Stimulated activated CD8-positive, alpha-beta memory T cell treated with anti-CD3 and anti-CD28 coated beads, Interleukin-7, amount 100 ng/mL, for 24 hours (primary cell): ENCODE data around the gene SFI1.
A peak's percentile ranks its signal among the peaks of the same experiment; 100 is the strongest.
"Not testable (repeated sequence)": the region's sequence is repeated elsewhere in the genome, so short reads cannot be mapped to it uniquely, and the experiment has no call there.

Source experiments
- DNase-seq: peaks from one replicate; pipeline ENCODE4 v3.0.0-alpha.2; 2020; ENCODE audit warnings: low read depth

Gene SFI1

GRCh38 chr22:31491218-31491962 is 4.9 kb upstream of the SFI1 start:
- DNase-seq: no peak

- no peak for DNase-seq
Measured at GRCh38 chr22:31492151-31492550, 4.2 kb upstream of the SFI1 start.

DNA sequence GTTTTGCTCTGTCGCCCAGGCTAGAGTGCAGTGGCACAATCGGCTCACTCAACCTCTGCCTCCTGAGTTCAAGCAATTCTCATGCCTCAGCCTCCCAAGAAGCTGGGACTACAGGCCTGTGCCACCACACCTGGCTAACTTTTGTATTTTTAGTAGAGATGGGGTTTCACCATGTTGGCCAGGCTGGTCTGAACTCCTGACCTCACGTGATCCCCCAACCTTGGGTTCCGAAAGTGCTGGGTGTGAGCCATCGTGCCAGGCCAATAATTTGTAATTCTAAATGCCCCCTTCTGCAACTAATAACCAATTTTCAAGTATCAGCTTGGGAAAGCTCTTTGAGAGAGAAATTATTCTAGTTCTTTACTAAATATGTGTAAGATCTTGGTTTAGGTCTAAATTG is 3.0 kb upstream of the SFI1 start:
- not testable (repeated sequence) for DNase-seq

GRCh38 chr22:31495343-31495742 is 993 bp upstream of the SFI1 start:
- no peak for DNase-seq

GRCh38 chr22:31496735-31497146 is 405 bp downstream of the SFI1 start:
- peak; percentile 13 for DNase-seq

GRCh38 chr22:31497148-31497938 is 1.0 kb downstream of the SFI1 start:
- no peak for DNase-seq

DNA sequence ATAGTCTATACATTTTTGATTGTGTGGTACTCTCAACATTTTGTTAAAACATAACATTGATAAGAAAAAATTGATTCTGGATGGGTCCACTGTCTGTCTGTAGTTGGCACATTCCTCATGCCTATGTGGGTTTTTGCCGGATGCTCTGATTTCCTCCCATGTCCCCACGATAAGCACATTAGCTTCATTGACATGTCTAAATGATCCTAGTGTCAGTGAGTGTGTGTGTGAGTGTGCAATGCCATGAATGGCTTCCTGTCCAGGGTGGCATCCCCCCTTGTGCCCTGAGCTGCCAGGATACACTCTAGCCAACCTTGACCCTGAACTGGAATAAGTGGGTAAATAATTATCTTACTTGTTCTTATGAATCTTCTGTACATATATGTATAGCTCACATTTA is 5.4 kb downstream of the SFI1 start:
- no peak for DNase-seq

DNA sequence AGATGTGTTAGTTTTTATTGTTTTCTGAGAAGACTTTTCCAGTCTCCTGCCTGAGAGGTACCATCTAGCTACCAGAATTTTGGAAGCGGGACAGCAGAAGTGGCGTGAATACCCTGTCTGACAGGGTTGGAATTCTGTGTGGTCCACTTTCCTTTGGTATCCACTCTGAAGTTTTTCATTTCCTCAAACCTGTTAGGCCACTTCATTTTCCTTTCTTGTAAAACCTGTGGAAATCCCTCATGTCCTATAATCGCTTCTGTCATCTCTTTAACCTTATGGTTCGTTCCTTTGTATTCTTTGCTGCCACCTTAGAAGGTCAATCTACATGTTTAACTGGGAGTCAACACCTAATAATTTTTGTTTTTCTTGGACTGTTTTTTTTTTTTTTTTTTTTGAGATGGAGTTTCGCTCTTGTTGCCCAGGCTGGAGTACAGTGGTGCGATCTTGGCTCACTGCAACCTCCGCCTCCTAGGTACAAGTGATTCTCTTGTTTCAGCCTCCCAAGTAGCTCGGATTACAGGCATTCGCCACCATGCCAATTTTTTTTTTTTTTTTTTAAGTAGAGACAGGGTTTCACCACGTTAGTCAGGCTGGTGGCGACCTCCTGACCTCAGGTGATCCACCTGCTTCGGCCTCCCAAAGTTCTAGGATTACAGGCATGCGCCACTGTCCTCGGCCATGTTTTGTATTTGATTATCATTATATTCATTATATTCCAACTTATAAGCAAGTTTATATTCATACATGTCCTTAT is 7.1 kb downstream of the SFI1 start:
- no peak for DNase-seq

DNA sequence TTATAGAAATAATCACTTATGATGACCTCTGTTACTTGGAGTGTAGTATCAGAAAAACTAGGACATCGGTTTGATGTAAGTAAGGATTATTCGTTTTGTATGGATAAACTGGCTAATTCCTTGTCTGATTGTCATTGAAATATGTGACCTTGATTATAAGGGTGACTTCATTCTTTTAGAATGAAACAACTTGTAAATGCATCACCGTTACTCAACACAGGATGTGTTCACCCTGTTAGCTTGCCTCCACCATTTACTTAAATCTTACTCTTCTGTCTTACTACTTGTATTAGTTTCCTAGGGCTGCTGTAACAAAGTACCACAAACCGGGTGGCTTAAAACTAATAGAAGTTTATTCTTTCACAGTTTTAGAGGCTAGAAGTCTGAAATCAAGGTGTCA is 7.9 kb downstream of the SFI1 start:
- no peak for DNase-seq

GRCh38 chr22:31507517-31507916 is 11.2 kb downstream of the SFI1 start:
- DNase-seq: not testable (repeated sequence)

DNA sequence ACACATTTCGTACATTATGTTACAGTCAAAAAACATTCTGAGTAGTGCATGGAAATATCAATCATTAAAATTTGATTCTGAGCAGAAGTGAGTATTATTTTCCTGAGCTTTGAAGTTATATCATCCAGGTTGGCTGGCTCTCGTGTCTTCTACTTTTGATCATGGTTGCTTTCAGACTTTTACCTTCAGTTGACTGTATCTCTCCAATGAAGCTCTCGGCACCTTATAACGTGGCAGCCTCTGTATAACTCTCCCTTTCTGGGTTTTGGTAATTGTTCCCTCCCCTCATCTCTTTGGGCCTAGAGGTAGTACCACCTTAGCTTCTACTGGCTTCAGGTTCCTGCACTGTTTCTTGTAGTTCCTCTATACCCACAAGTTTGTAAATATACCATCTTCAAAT is 12.2 kb downstream of the SFI1 start:
- no peak for DNase-seq

- no peak for DNase-seq
Measured at GRCh38 chr22:31509061-31509762, 12.9 kb downstream of the SFI1 start.

- no peak for DNase-seq
Measured at GRCh38 chr22:31520051-31520450, 23.7 kb downstream of the SFI1 start.

DNA sequence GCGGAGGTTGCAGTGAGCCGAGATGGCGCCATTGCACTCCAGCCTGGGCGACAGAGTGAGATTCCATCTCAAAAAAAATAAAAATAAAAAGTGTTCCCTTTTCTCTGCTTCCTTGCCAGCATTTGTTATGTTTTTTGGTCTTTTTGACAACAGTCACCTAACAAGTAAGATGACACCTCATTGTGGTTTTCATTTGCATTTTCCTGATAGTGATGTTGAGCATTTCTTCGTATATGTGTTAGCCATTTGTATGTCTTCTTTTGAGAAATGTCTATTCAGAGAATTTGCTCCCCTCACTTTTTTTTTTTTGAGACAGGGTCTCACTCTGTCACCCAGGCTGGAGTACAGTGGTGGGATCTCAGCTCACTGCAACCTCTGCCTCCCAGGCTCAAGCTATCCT is 27.8 kb downstream of the SFI1 start:
- not testable (repeated sequence) for DNase-seq

GRCh38 chr22:31526270-31526669 is 29.9 kb downstream of the SFI1 start:
- DNase-seq: no peak

GRCh38 chr22:31530823-31531195 is 34.5 kb downstream of the SFI1 start:
- no peak for DNase-seq

GRCh38 chr22:31532060-31532459 is 35.7 kb downstream of the SFI1 start:
- no peak for DNase-seq

GRCh38 chr22:31533374-31533773 is 37.0 kb downstream of the SFI1 start:
- DNase-seq: no peak

DNA sequence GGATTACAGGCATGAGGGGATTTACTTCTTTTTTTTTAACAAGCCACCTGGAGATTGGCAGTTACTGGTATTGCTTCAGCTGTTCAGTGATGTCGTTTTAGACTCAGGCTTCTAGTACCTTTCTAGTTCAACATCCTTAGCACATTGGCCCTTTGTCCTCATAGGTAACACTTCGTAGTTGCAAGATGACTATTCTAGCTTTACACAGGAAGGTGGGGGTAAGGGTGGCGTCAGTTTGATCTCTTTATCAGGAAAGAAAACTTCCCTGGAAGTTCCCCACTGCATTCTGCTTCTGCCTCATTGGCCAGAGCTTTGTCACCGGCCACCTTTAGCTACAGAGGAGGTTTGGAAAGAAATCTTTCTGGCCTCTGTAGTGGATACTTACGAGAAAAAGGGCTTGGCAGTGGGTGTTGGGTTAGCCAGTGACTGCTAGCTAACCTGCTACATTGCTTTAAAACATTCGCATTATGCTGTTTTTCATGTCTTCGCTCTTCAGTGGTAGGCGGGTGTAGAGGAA is 40.7 kb downstream of the SFI1 start:
- DNase-seq: no peak

DNA sequence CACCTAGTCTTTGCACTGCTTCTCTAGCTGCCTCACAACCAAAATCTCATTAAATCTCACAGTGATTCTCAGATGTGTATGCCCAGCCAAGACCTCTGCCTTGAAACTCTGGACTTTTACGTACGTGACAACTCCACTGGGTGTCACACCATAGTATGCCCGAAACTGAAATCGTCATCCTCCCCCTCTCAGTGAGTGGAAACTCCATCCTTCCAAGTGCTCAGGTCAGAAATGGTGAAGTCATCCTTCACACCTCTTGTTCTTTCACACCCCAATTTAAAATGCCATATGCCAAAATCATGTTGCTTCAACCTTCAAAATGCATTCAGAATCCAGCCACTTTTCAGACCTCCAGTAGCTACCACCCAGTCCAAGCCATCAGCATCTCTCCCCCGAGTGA is 42.5 kb downstream of the SFI1 start:
- no peak for DNase-seq

DNA sequence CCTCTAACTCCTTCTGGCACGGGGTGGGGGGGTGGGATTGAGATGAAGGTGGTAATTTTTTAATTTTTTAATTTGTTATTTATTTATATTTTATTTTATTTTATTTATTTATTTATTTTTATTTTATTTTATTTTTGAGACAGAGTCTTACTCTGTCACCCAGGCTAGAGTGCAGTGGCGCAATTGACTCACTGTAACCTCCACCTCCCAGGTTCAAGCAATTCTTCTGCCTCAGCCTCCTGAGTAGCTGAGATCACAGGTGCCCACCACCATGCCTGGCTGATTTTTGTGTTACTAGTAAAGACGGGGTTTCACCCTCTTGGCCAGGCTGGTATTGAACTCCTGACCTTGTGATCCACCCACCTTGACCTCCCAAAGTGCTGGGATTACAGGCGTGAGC is 43.8 kb downstream of the SFI1 start:
- not testable (repeated sequence) for DNase-seq

- DNase-seq: no peak
Measured at GRCh38 chr22:31540966-31541365, 44.6 kb downstream of the SFI1 start.
